ENCODE data around the gene BOLA3. TPM values are rescaled to one million over a fixed set of nuclear protein-coding genes. Genes with fewer than 3 reads are reported as not detected.
"Not testable (repeated sequence)": the region's sequence is repeated elsewhere in the genome, so short reads cannot be mapped to it uniquely, and the experiment has no call there.

The BOLA3 gene, protein sequence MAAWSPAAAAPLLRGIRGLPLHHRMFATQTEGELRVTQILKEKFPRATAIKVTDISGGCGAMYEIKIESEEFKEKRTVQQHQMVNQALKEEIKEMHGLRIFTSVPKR
- total RNA-seq: 35.9 TPM

DNA sequence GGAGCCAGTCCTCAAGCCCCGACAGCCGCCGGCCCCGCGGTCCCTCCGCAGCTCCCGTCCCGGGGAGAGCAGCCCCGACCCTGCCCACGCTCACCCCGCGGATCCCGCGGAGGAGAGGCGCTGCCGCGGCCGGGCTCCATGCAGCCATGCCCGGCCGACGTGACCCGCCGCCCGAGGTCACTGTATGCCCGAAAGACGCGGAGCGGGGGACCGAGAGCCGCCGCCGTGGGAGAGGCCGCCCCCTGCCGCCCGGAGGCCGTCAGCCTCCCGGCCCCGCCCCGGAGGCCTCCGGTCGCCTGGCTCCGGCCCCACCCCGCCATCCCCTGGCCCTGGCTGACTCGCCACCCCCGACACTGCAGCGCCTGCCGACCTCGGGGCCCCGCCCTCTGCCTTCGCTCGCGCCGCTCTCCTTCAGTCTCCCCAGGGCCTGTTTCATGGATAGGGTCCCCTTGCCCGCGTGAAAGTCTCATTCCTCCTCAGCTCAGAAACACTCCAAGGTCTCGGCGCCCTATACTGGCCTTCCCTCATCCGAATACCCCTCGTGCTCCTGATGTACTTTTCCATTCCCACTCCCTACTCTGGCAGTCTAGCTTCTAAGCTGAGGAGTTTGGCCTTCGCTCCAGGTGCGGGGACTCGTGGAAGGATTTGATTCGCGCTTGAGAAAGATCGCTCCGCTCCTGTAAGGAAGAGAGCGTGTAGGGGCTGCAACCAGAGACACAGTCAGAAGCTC, at the start of gene BOLA3:
Gene BOLA3 (minus strand): TSS at position 186 of the 730 bp plus-strand sequence. CDS start 38 bp downstream, at position 148.
- peak; percentile 93 for ATAC-seq

DNA sequence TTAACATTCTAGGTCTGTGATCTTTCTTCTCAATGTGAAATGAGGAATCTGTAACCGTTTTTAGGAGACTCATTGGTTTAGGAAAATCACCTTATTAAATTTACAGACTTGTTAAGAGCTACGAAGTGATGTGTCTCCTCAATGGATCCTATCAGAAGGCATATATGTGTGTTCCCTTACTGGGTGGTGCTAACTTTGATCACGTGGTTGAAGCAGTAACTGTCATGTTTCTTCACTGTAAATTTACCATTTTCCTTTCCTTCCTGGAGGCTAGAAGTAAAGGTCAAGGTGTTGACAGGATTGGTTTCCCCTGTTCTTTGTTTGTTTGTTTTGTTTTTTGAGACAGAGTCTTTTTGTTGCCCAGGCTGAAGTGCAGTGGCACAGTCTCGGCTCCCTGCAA, 49.3 kb upstream of the BOLA3 start:
- ATAC-seq: no peak

DNA sequence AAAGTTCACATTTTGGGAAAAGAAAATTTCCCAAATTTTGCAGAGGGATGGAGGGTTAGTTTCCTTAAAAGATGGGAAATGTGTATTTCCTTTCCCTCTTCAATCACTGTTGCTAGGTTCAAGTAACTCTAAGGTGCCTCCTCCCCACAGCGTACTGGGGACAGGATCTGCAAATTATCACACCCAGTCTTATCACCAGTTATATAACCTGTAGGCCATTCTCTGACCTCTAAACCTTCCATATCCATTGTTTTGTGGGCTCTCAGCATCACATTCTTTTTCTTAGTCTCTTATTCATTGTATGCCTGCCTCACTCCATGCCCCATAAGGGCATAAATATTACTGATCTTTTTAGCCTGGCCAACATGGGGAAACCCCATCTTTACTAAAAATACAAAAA, 47.1 kb upstream of the BOLA3 start:
- no peak for ATAC-seq

DNA sequence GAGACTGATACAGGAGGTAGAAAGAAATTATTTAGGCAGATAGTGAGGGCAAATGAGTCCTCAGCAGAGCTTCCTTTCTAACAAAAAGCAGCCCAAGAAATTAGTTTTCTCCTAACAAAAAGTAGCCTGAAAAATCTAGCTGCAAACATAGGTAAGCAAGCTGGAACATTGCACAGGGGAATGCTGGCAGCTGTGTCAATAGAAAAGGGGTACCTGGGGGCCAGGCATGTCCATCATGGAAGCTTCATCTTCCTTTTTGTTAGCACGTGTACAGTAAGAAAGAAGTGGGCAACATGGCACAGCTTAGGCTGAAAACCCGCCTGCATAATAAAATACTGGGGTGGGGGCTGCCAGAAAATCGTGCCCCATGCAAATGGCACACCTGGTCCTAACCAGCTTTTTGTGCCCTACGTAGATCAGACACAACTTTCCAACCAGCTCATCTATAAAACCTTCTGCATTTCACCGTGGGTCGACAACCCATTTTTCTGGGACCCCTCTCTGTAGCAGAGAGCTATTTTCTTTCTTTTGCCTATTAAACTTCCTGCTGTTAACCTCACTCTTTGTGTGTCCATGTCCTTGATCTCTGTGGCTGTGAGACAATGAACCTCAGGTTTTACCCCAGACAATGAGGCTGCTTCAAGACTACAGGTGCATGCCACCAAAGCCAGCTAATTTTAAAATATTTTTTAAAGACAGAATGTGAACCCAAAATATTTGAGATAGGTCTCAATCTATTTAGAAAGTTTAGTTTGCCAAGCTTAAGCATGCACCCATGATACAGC, 44.1 kb upstream of the BOLA3 start:
- no peak for ATAC-seq

DNA sequence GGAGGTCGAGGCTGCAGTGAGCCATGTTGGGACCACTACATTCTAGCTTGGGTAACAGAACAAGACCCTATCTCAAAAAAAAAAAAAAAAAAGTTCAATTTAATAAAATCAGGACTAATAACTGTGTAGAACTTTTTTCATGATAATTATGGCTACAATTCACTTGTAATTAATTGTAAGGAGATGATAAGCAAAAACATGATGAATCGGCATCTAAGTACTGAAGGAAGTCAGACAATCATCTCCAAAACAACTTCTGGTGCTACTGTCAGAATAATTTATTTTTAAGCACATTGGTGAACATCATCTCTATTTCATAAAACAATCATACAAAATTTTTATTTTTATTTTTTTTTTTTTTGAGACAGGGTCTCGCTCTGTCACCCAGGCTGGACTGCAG, 41.0 kb upstream of the BOLA3 start:
- no peak for ATAC-seq

DNA sequence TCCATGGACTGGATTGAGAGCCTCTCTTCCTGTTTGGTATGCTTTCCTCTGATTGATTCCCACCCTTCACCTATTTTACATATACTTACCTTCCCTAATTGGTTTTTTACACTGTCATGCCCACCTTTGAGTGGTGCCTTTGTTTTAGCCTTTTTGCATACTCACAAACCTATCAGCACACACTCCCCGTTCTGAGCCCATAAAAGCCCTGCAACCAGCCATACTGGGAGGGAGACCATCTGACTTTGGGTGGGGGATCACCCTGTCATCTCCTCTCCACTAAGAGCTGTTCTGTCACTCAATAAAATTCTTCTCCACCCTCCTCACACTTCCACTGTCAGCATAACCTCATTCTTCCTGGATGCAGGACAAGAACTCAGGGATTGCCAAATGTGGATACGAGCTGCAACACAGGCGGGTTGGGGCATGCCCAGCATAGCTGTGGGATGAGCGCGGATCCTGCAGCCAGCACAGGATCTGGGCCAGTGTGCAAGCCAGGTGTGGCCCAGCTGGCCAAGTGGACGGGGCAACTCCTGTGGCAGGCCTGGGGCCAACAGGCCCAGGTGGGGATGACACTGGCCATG, 40.4 kb upstream of the BOLA3 start:
- peak; percentile 96 for ATAC-seq

DNA sequence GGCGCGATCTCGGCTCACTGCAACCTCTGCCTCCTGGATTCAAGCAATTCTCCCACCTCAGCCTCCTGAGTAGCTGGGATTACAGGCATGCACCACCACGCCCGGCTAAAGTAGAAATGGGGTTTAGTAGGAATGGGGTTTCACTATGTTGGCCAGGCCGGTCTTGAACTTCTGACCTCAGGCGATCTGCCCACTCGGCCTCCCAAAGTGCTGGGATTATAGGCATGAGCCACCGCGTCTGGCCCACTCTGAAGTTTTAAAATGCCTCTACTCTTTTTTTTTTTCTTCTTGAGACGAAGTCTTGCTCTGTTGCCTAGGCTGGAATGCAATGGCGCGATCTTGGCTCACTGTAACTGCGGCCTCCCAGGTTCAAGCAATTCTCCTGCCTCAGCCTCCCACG, 39.0 kb upstream of the BOLA3 start:
- ATAC-seq: not testable (repeated sequence)

DNA sequence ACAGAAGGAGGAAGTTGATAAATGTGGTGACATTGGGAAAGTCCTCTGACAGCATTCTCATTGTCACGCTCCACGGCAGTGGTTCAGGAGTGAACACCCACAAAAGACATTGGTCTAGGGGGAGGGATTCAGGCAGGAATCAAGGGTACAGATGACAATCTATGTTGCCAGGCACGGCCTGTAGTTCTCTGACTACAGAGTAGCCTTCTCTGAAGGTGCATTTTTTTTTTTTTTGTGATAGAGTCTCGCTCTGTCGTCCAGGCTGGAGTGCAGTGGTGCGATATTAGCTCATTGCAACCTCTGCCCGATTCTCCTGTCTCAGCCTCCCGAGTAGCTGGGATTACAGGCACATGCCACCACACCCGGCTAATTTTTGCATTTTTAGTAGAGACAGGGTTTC, 38.3 kb upstream of the BOLA3 start:
- peak; percentile 51 for ATAC-seq

DNA sequence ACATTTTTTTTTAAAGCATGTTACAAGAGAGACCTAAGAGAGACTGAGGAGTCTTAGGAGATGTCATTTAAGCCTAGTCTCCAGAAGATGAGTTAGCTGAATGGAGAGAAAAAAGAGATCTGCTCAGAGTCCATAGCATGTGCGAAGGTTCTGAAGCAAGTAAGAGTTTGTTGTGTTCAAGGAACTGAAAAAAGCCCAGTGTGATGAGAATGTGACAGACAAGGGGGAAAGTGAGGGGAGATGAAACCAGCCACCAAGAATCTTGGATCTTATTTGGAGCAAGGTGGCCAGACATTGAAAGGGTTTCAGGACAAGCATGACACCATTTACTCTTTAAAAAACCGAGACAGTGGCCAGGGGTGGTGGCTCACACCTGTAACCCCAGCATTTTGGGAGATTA, 36.2 kb upstream of the BOLA3 start:
- no peak for ATAC-seq

DNA sequence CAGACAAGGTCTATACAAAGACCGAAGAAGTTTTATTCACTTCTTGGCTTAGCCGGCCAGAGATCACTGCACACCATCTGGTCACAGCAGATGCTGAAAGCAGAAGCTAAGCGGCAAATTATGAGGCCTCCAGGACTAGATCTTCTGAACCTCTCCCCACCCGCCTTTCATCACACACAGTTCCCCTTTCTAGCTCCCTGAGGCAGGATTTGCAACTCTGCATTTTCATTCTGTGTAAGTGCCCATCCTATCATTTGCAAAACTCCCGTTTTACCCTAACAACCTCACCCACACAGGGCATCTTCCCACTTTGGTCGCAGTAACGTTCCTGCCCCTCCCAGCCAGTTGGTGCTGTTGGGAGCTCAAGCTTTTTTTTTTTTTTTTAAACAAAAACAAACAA, 34.0 kb upstream of the BOLA3 start:
- peak; percentile 5 for ATAC-seq

DNA sequence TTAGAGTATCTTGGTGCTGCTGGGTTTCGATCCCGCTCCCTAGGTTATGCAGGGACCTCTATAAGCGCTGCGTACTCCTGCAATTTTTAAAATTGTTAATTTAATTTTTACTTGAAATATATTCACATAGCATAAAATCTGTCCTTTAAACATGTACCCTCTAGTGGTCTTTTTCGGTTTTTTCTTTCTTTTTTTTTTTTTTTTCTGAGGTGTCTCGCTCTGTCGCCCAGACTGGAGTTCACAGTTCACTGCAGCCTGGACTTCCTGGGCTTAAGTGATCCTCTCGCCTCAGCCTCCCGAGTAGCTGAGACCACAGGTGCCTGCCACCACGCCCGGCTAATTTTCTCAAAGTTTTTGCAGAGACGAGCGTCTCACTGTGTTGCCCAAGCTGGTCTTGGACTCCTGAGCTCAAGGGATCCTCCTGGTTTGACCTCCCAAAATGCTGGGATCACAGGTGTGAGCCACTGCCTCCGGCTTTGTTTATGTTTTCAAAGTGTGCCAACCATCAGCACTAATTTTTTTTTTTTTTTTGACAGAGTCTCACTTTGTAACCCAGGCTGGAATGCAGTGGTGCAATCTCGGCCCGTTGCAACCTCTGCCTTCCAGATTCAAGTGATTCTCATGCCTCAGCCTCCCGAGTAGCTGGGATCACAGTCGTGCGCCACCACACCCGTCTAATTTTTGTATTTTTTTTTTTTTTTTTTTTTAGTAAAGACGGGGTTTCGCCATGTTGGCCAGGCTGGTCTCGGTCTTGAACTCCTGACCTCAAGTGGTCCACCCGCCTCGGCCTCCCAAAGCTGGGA, 31.6 kb upstream of the BOLA3 start:
- no peak for ATAC-seq

DNA sequence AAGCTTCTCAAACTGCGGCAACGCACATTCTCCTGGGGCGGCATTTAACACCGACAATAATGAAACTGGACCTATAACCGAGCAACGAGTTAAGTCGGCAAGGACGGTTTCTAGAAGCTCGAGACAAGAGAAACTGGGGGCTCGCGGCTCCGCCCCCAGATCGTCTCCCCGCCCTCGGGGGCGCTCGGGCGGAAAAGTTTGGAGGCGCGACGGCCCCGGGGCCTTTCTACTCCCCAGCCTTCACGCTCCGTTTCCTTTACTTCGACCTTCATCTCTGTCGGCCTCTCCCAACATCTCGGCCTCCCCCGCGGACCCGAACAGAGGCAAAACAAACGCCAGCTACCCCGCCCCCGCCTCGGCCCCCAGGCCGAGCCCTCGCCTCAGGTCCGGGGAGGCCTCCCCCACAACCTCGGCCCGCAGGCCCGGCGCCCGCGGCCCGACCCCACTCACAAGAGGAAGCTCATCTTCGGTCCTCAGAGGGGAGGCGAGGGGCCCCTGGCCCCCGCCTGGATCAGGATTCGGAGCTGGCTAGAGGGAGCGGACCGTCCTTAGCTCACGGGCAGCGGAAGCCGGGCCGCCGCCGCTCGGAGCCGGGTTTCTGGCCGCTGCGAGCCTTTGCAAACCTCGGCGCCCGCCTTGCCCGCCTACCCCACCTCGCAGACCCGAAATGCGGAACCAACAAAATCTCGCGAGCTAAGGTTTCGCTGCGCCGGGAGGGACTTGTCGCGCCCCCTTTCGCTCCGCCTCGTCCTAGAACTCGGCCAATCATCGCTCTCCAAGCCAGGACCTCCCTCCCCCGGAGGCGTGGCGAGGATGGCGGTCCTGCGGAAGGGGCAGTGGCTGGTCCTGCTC, 30.7 kb upstream of the BOLA3 start, which contains the start of gene MOB1A:
Gene MOB1A (minus strand): TSS at position 669 of the 852 bp plus-strand sequence. CDS start 205 bp downstream, at position 464.
- ATAC-seq: peak; percentile 98

DNA sequence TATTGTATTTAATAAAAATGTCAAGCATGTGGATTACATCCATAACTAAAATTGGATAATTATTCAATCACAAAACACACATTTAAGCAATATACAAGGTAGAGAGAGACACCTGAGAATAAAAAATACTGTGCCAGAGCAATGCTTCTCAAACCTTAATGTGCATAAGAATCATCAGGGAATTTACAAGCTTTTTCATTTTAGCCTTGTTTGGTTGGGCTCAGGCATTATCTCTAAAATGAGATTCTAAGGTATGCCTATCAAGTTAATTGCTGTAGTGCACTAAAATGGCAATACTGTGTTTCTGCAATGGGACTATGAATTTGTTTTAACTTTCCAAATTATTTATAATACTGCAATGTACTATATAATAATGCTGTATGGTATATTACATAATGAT, 30.0 kb upstream of the BOLA3 start:
- ATAC-seq: no peak

DNA sequence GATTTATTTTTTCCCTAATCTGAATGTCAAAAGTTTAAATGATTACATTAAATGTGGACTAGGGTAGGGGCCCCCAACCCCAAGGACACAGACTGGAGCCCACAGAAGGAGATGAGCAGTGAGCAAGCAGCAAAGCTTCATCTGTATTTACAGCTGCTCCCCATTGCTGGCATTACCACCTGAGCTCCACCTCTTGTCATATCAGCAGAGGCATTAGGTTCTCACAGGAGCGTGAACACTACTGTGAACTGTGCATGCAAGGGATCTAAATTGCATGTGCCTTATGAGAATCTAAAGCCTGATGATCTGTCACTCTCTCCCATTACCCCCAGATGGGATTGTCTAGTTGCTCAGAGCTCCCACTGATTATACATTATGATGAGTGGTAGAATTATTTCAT, 27.2 kb upstream of the BOLA3 start:
- ATAC-seq: no peak

DNA sequence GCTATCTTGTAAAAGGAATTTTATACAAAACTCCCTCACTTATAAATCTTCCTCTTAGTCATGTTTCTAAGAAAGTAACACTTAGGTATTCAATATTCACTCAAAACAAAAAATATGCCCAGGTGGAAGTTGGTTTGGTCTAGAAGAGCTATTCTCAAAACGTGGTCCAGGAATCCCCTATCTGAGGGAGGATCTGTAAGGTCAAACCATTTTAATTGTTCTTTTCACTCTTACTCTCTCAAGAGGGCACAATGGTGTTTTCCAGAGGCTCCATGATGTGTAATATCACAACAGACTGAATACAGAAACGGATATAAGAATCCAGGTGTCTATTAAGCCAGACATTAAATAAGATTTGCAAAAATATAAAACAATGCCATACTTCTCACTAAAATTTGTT, 21.0 kb upstream of the BOLA3 start:
- ATAC-seq: no peak

DNA sequence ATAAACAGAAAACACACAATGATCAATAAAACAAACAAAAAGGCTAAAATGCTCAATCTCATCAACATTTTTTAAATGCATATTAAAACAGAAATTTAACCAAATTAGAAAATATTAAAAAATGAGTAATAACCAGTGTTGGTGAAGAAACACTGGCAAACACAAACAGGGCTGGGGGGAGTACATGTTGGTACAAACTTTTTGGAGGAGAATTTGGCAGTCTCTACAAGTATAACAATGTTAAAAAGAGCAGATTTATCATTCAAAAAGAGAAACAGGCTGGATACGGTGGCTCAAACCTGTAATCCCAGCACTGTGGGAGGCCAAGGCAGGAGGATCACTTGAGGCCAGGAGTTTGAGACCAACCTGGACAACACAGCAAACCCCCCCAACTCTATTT, 17.0 kb upstream of the BOLA3 start:
- no peak for ATAC-seq

DNA sequence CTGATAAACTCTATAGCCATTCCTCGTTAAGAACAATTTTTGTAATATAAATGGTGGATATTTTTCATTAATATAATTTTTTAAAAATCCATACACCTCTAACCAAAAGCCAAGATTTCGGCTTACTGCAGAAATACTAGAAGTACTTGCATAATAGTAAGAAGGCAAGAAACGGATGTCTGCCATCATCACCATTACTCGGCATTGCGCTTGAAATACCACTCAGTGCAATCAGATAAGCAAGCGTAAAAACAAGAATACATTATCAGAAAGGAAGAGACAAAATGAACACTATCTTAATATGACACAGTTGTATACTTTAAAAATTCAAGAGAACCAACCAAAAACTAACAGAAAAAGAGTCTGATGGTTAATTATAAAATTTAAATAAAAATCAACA, 15.2 kb upstream of the BOLA3 start:
- no peak for ATAC-seq

DNA sequence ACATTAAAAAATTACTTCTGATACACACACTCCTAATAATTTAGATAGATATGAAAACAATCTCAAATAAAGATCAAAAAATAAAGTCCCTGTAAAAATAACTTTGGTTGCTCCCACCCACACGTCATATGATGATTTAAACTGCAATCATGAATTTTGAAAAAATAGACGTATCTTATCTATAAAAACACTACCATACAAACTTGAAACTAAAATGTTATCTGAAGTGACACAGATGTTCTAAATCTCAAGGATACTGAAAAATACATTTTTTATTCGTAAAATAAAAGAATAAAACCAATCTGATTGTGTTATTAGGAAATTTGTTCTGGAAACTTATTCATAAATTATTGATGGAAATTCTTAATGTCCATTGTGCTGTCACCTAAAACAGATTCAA, 8.1 kb upstream of the BOLA3 start:
- no peak for ATAC-seq

DNA sequence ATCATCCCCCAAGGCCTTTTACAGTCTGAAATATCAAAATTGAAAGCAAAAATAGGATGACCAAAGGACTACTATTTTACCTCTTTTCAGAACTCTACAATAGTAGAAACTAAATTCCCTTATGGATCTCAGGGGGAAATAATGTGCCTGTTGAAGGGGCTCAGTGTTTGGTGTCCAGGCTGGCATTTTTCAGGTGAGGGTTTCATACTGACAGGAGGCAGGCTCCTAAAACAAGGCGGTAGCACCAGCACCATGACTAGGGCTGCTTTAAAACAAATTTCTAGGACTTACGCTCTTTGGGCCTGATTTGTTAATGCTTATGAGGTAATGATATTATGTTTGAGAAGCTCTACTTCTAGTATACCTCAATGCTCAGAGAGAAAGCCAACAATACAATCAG, 5.2 kb upstream of the BOLA3 start:
- ATAC-seq: no peak

DNA sequence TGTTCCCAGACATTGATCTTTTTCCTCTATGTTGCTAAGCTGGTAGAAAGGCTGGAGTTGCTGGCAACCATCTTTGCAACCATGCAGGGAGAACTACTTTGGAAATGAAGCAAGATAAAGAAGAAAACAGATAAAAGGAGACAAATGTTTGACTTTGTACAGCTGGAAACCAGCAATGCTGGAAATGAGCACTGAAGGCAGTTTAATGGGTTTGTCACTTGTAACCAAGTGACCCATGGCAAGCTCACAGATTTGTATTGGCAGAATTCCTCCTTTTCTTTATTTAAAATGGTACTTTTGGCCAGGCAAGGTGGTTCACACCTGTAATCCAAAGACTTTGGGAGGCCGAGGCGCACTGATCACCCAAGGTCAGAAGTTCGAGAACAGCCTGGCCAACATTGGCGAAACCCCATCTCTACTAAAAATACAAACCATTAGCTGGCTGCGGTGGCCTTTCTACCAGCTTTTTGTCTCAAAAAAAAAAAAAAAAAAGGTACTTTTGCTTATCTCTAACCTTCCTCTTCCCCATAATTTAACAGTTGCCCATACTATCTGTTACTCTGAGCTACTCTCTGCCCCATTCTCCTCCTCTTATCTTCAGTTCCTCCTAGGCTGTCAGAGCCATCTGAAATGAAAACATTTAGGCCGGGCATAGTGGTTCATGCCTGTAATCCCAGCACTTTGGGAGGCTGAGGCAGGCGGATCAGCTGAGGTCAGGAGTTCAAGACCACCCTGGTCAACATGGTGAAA, 2.0 kb upstream of the BOLA3 start:
- no peak for ATAC-seq

DNA sequence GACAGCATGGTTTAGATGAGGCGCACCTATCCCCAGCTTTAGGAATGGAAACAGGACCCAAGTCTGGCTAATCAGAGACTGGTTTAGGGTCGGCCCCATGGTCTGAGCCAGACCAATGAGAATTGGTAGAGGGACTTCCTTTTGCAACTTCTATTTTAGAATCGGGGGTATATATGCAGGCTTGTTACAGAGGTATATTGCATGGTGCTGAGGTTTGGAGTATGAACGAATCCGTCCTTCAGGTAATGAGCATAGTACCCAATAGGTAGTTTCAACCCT, 1.5 kb upstream of the BOLA3 start:
- no peak for ATAC-seq

Data from esophagus mucosa (tissue), 1 donor.